ENCODE measurements around the gene CEACAM5. TPM values are rescaled to one million over a fixed set of nuclear protein-coding genes. Genes with fewer than 3 reads are reported as not detected.

The CEACAM5 gene
- total and polyA plus RNA-seq, 3 donors from 2014 or later, result 0.24 to 0.50 (median 0.33) TPM

DNA sequence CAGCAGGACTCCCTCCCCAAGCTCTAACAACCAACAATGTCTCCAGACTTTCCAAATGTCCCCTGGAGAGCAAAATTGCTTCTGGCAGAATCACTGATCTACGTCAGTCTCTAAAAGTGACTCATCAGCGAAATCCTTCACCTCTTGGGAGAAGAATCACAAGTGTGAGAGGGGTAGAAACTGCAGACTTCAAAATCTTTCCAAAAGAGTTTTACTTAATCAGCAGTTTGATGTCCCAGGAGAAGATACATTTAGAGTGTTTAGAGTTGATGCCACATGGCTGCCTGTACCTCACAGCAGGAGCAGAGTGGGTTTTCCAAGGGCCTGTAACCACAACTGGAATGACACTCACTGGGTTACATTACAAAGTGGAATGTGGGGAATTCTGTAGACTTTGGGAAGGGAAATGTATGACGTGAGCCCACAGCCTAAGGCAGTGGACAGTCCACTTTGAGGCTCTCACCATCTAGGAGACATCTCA, 6.2 kb upstream of the CEACAM5 start:
- no peak overlapping the region for H3K4me3 ChIP-seq
- H3K27ac ChIP-seq, result no peak overlapping the region
- H3K27me3 ChIP-seq, result no peaks in the 10 kb centered on the region
- no peaks in the 10 kb centered on the region for H3K9me3 ChIP-seq
- no peak for DNase-seq
- intact Hi-C loops (cut with DNase I; ENCODE audit: low total_unique reads), result no loop called here
- TF ChIP-seq, protein P1, sequence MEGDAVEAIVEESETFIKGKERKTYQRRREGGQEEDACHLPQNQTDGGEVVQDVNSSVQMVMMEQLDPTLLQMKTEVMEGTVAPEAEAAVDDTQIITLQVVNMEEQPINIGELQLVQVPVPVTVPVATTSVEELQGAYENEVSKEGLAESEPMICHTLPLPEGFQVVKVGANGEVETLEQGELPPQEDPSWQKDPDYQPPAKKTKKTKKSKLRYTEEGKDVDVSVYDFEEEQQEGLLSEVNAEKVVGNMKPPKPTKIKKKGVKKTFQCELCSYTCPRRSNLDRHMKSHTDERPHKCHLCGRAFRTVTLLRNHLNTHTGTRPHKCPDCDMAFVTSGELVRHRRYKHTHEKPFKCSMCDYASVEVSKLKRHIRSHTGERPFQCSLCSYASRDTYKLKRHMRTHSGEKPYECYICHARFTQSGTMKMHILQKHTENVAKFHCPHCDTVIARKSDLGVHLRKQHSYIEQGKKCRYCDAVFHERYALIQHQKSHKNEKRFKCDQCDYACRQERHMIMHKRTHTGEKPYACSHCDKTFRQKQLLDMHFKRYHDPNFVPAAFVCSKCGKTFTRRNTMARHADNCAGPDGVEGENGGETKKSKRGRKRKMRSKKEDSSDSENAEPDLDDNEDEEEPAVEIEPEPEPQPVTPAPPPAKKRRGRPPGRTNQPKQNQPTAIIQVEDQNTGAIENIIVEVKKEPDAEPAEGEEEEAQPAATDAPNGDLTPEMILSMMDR (IDR thresholded peaks at IDR 0.05), result no peak
- no peak for TF ChIP-seq POLR2A (IDR thresholded peaks at IDR 0.05)
- WGBS, 2 donors, result 57 to 64% methylated on average over 3 of the region's 3 CpGs
- H3K36me3 ChIP-seq (ENCODE audit: low read depth, missing control alignments), result no peaks in the 10 kb centered on the region
- no peaks in the 10 kb centered on the region for H3K4me1 ChIP-seq

DNA sequence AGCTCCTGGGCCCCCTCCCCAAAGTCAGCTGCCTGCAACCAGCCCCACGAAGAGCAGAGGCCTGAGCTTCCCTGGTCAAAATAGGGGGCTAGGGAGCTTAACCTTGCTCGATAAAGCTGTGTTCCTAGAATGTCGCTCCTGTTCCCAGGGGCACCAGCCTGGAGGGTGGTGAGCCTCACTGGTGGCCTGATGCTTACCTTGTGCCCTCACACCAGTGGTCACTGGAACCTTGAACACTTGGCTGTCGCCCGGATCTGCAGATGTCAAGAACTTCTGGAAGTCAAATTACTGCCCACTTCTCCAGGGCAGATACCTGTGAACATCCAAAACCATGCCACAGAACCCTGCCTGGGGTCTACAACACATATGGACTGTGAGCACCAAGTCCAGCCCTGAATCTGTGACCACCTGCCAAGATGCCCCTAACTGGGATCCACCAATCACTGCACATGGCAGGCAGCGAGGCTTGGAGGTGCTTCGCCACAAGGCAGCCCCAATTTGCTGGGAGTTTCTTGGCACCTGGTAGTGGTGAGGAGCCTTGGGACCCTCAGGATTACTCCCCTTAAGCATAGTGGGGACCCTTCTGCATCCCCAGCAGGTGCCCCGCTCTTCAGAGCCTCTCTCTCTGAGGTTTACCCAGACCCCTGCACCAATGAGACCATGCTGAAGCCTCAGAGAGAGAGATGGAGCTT, 4.7 kb upstream of the CEACAM5 start:
- 65 to 75% methylated on average over 7 to 8 of the region's 8 CpGs for WGBS, 2 donors
- Histone ChIP-seq H3K36me3 (ENCODE audit: low read depth, missing control alignments) (no peaks in the 10 kb centered on the region), H3K4me3 (no peak overlapping the region), H3K27me3 (no peaks in the 10 kb centered on the region), H3K27ac (no peak overlapping the region), H3K4me1 (no peaks in the 10 kb centered on the region), H3K9me3 (no peaks in the 10 kb centered on the region)
- TF ChIP-seq, protein P1 (IDR thresholded peaks at IDR 0.05), result no peak
- TF ChIP-seq POLR2A (IDR thresholded peaks at IDR 0.05), result no peak
- intact Hi-C loops (cut with DNase I; ENCODE audit: low total_unique reads), result no loop called here
- no peak for DNase-seq

DNA sequence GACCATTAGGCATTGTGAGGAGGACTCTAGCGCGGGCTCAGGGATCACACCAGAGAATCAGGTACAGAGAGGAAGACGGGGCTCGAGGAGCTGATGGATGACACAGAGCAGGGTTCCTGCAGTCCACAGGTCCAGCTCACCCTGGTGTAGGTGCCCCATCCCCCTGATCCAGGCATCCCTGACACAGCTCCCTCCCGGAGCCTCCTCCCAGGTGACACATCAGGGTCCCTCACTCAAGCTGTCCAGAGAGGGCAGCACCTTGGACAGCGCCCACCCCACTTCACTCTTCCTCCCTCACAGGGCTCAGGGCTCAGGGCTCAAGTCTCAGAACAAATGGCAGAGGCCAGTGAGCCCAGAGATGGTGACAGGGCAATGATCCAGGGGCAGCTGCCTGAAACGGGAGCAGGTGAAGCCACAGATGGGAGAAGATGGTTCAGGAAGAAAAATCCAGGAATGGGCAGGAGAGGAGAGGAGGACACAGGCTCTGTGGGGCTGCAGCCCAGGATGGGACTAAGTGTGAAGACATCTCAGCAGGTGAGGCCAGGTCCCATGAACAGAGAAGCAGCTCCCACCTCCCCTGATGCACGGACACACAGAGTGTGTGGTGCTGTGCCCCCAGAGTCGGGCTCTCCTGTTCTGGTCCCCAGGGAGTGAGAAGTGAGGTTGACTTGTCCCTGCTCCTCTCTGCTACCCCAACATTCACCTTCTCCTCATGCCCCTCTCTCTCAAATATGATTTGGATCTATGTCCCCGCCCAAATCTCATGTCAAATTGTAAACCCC, 2.8 kb upstream of the CEACAM5 start:
- H3K4me1 ChIP-seq, result no peaks in the 10 kb centered on the region
- DNase-seq, result peak; percentile 21
- H3K36me3 ChIP-seq (ENCODE audit: low read depth, missing control alignments), result no peaks in the 10 kb centered on the region
- H3K4me3 ChIP-seq, result no peak overlapping the region
- H3K9me3 ChIP-seq, result no peaks in the 10 kb centered on the region
- WGBS, 2 donors, result 41 to 56% methylated on average over 7 to 8 of the region's 10 CpGs
- H3K27ac ChIP-seq, result no peak overlapping the region
- TF ChIP-seq POLR2A (IDR thresholded peaks at IDR 0.05), result no peak
- TF ChIP-seq, protein P1 (IDR thresholded peaks at IDR 0.05), result no peak
- H3K27me3 ChIP-seq, result no peaks in the 10 kb centered on the region
- intact Hi-C loops (cut with DNase I; ENCODE audit: low total_unique reads), result no loop called here

DNA sequence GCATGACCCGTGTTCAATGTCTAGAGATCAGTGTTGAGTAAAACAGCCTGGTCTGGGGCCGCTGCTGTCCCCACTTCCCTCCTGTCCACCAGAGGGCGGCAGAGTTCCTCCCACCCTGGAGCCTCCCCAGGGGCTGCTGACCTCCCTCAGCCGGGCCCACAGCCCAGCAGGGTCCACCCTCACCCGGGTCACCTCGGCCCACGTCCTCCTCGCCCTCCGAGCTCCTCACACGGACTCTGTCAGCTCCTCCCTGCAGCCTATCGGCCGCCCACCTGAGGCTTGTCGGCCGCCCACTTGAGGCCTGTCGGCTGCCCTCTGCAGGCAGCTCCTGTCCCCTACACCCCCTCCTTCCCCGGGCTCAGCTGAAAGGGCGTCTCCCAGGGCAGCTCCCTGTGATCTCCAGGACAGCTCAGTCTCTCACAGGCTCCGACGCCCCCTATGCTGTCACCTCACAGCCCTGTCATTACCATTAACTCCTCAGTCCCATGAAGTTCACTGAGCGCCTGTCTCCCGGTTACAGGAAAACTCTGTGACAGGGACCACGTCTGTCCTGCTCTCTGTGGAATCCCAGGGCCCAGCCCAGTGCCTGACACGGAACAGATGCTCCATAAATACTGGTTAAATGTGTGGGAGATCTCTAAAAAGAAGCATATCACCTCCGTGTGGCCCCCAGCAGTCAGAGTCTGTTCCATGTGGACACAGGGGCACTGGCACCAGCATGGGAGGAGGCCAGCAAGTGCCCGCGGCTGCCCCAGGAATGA, 1.5 kb upstream of the CEACAM5 start:
- Histone ChIP-seq H3K27ac (no peak overlapping the region), H3K36me3 (ENCODE audit: low read depth, missing control alignments) (no peaks in the 10 kb centered on the region), H3K4me3 (no peak overlapping the region), H3K27me3 (no peaks in the 10 kb centered on the region), H3K4me1 (no peaks in the 10 kb centered on the region), H3K9me3 (no peaks in the 10 kb centered on the region)
- intact Hi-C loops (cut with DNase I; ENCODE audit: low total_unique reads), result no loop called here
- DNase-seq, result peak; percentile 48
- TF ChIP-seq POLR2A (IDR thresholded peaks at IDR 0.05), result no peak
- TF ChIP-seq, protein P1 (IDR thresholded peaks at IDR 0.05), result peak in 2 of 3 experiments; percentile 43 to 54
- 14 to 29% methylated on average over 16 to 24 of the region's 26 CpGs for WGBS, 2 donors

Data from testis (tissue), 3 donors.